ENCODE measurements around the gene ZDHHC13. TPM values are rescaled to one million over a fixed set of nuclear protein-coding genes. Genes with fewer than 3 reads are reported as not detected.

Gene ZDHHC13
- total and polyA plus RNA-seq, 10 donors: 8.2 to 20.4 (median 12.3) TPM

GRCh38 chr11:19099093-19099492 is 17.9 kb upstream of the ZDHHC13 start:
- intact Hi-C loops (cut with DNase I; ENCODE audit: low total_unique reads): no loop called here
- TF ChIP-seq POLR2AphosphoS5 (IDR thresholded peaks at IDR 0.05): no peak
- TF ChIP-seq POLR2A (IDR thresholded peaks at IDR 0.05): no peak
- TF ChIP-seq, protein P1, sequence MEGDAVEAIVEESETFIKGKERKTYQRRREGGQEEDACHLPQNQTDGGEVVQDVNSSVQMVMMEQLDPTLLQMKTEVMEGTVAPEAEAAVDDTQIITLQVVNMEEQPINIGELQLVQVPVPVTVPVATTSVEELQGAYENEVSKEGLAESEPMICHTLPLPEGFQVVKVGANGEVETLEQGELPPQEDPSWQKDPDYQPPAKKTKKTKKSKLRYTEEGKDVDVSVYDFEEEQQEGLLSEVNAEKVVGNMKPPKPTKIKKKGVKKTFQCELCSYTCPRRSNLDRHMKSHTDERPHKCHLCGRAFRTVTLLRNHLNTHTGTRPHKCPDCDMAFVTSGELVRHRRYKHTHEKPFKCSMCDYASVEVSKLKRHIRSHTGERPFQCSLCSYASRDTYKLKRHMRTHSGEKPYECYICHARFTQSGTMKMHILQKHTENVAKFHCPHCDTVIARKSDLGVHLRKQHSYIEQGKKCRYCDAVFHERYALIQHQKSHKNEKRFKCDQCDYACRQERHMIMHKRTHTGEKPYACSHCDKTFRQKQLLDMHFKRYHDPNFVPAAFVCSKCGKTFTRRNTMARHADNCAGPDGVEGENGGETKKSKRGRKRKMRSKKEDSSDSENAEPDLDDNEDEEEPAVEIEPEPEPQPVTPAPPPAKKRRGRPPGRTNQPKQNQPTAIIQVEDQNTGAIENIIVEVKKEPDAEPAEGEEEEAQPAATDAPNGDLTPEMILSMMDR (IDR thresholded peaks at IDR 0.05 in 8 of 11, conservative IDR thresholded peaks at IDR 0.05 in 3 of 11): no peak

DNA sequence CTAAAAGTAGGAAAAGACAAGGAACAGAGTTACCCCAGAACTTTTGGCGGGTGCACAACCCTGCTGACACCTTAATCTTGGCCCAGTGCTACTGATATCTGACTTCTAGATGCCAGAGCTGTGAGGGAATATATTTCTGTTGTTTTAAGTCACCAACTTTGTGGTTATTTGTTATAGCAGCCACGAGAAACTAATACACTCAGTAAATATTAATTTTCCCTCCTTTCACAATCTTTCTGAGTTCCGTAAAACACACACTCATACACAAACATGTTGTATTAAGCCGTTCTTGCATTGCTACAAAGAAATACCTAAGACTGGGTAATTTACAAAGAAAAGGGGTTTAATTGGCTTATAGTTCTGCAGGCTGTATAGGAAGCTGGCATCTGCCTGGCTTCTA is 16.1 kb upstream of the ZDHHC13 start:
- peaks cover 0 to 7% (median 0%) of the 10 kb centered on the region in 8 donors for H3K9me3 ChIP-seq
- intact Hi-C loops (cut with DNase I; ENCODE audit: low total_unique reads): no loop called here
- no peaks in the 10 kb centered on the region for H3K36me3 ChIP-seq
- H3K4me1 ChIP-seq: no peaks in the 10 kb centered on the region
- TF ChIP-seq, protein P1 (IDR thresholded peaks at IDR 0.05 in 8 of 11, conservative IDR thresholded peaks at IDR 0.05 in 3 of 11): no peak
- no peak for TF ChIP-seq POLR2AphosphoS5 (IDR thresholded peaks at IDR 0.05)
- TF ChIP-seq POLR2A (IDR thresholded peaks at IDR 0.05): no peak
- no peak for DNase-seq
- 70 to 94% (median 88%) methylated on average over 4 of the region's 4 CpGs for WGBS, 5 donors
- H3K27ac ChIP-seq: no peak overlapping the region
- peaks cover 0 to 4% (median 0%) of the 10 kb centered on the region in 7 donors for H3K27me3 ChIP-seq (replicated peaks in 1 of 7)
- H3K4me3 ChIP-seq: no peak overlapping the region

More at GRCh38 chr11:19099093-19099492, 17.9 kb upstream of the ZDHHC13 start:
- Histone ChIP-seq H3K4me1 (no peaks in the 10 kb centered on the region), H3K27ac (no peak overlapping the region), H3K4me3 (no peak overlapping the region), H3K27me3 (replicated peaks in 1 of 7) (peaks cover 0 to 9% (median 0%) of the 10 kb centered on the region in 7 donors), H3K9me3 (peaks cover 0 to 7% (median 0%) of the 10 kb centered on the region in 8 donors), H3K36me3 (no peaks in the 10 kb centered on the region)
- 82 to 87% (median 85%) methylated on average over 3 of the region's 3 CpGs for WGBS, 5 donors
- no peak for DNase-seq

DNA sequence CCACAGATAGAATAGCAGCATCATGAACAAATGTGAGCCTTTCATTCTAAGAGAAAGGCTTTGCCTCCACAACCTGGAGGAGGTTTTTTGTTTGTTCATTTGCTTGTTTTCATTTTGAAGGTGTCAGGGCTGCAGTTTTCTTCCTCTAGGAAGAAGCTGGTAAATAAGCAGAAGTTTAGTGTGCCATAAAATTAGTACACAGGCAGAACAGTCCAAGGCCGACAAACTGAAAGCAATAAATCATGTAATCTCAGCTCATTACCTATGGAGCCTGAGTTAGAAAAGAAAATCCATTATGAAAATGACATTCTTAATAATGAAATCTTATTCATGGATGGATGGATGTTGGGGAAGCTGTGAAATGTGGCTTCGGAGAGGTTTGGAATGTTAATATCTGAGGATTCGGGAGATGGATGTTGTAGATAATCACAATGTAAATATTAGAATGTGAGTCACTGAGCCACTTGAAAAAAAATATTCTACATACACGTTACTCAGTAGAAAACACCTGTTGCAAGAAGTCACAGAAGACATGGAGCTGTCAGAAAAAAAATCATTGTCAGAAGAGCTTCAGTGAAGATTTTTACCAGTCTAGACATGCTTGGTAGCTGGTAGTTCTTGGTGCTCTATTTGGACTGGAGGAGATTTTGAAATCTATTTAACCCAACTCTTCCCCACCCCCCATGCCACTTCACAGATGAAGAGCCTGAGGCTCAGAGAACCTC is 15.0 kb upstream of the ZDHHC13 start:
- H3K36me3 ChIP-seq: no peaks in the 10 kb centered on the region
- DNase-seq: no peak
- no peaks in the 10 kb centered on the region for H3K4me1 ChIP-seq
- H3K27ac ChIP-seq: no peak overlapping the region
- WGBS, 5 donors: 59 to 63% (median 60%) methylated on average over 4 of the region's 4 CpGs
- H3K27me3 ChIP-seq (replicated peaks in 1 of 7): no peaks in the 10 kb centered on the region
- no peak overlapping the region for H3K4me3 ChIP-seq
- H3K9me3 ChIP-seq: peaks cover 0 to 7% (median 0%) of the 10 kb centered on the region in 8 donors
- intact Hi-C loops (cut with DNase I; ENCODE audit: low total_unique reads): no loop called here
- TF ChIP-seq POLR2AphosphoS5 (IDR thresholded peaks at IDR 0.05): no peak
- TF ChIP-seq, protein P1 (IDR thresholded peaks at IDR 0.05 in 8 of 11, conservative IDR thresholded peaks at IDR 0.05 in 3 of 11): no peak
- no peak for TF ChIP-seq POLR2A (IDR thresholded peaks at IDR 0.05)

DNA sequence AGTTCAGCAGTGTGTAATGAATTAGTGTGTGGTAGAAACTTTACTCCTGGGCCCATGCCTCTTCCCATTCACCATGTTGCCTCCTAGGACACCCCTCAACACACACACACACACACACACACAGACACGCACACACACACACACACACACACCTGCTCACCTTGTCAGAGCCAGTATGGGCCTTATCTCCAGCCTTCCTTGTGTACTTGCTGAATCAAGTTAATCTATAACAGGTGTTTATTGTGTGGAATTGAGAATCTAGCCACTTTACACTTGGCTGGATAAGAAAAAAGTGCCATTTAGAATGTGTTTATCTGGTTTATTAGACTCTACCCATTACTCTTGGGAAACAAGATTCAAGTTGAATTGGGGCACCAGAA is 14.5 kb upstream of the ZDHHC13 start:
- TF ChIP-seq POLR2A (IDR thresholded peaks at IDR 0.05): no peak
- TF ChIP-seq, protein P1 (IDR thresholded peaks at IDR 0.05 in 8 of 11, conservative IDR thresholded peaks at IDR 0.05 in 3 of 11): no peak
- TF ChIP-seq POLR2AphosphoS5 (IDR thresholded peaks at IDR 0.05): no peak
- Histone ChIP-seq H3K4me1 (no peaks in the 10 kb centered on the region), H3K27ac (no peak overlapping the region), H3K9me3 (peaks cover 0 to 7% (median 0%) of the 10 kb centered on the region in 8 donors), H3K36me3 (no peaks in the 10 kb centered on the region), H3K27me3 (replicated peaks in 1 of 7) (no peaks in the 10 kb centered on the region), H3K4me3 (no peak overlapping the region)
- 61 to 92% (median 67%) methylated on average over 1 of the region's 1 CpG for WGBS, 5 donors
- no peak for DNase-seq
- intact Hi-C loops (cut with DNase I; ENCODE audit: low total_unique reads): no loop called here

Measured in spleen (tissue), 11 donors.